HL-60 (cell line): ENCODE data around the gene PTPRG.

Experiments
- DNase-seq, 2 experiments: peaks; one replicate each; pipeline ENCODE4 v3.0.0-alpha.2; 2010 to 2020; ENCODE audit warnings: low read depth in 1 of 2, low spot score in 1 of 2
- H3K27ac ChIP-seq: fragments of 250-450 bp; sonication (Bioruptor Pico); replicated peaks from 2 replicates; pipeline ENCODE4 v1.5.1; 2020; ENCODE audit warnings: mild to moderate bottlenecking, moderate library complexity
- H3K27me3 ChIP-seq: fragments of 250-450 bp; sonication (Bioruptor Pico); 2 replicates; pipeline ENCODE4 v1.5.1; 2021; ENCODE audit warnings: mild to moderate bottlenecking, moderate library complexity; ENCODE audit not compliant: insufficient read depth, poor library complexity, severe bottlenecking
- H3K4me3 ChIP-seq: replicated peaks from 2 replicates; pipeline ENCODE4 v1.5.1; 2011; ENCODE audit warnings: mild to moderate bottlenecking, control low read depth, low read length; ENCODE audit not compliant: insufficient read depth
- GABPA ChIP-seq: IDR thresholded peaks from 2 replicates; pipeline ENCODE4 v1.6.1; 2012; ENCODE audit warnings: low read depth
- POLR2AphosphoS5 ChIP-seq: IDR thresholded peaks from 2 replicates; pipeline ENCODE4 v1.6.1; 2012; ENCODE audit warnings: low read depth
- SPI1 ChIP-seq: IDR thresholded peaks from 2 replicates; pipeline ENCODE4 v1.6.1; 2012; ENCODE audit warnings: low read depth, mild to moderate bottlenecking, borderline replicate concordance
- TF ChIP-seq, protein P1 (sequence below): IDR thresholded peaks from one replicate; pipeline ENCODE4 v1.5.1; 2011; ENCODE audit warnings: low read length, control low read depth, inconsistent platforms; ENCODE audit not compliant: insufficient read depth
- TF ChIP-seq, protein P2 (sequence below): IDR thresholded peaks from 2 replicates; pipeline ENCODE4 v1.6.1; 2012; ENCODE audit warnings: low read depth; ENCODE audit not compliant: insufficient replicate concordance

The PTPRG gene

GRCh38 chr3:62131620-62132019 lies 570.2 kb downstream of the PTPRG start:
- no peak for DNase-seq
- TF ChIP-seq SPI1 (no peak), GABPA (no peak), POLR2AphosphoS5 (no peak)
- TF ChIP-seq, protein P1, sequence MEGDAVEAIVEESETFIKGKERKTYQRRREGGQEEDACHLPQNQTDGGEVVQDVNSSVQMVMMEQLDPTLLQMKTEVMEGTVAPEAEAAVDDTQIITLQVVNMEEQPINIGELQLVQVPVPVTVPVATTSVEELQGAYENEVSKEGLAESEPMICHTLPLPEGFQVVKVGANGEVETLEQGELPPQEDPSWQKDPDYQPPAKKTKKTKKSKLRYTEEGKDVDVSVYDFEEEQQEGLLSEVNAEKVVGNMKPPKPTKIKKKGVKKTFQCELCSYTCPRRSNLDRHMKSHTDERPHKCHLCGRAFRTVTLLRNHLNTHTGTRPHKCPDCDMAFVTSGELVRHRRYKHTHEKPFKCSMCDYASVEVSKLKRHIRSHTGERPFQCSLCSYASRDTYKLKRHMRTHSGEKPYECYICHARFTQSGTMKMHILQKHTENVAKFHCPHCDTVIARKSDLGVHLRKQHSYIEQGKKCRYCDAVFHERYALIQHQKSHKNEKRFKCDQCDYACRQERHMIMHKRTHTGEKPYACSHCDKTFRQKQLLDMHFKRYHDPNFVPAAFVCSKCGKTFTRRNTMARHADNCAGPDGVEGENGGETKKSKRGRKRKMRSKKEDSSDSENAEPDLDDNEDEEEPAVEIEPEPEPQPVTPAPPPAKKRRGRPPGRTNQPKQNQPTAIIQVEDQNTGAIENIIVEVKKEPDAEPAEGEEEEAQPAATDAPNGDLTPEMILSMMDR, result no peak
- TF ChIP-seq, protein P2, sequence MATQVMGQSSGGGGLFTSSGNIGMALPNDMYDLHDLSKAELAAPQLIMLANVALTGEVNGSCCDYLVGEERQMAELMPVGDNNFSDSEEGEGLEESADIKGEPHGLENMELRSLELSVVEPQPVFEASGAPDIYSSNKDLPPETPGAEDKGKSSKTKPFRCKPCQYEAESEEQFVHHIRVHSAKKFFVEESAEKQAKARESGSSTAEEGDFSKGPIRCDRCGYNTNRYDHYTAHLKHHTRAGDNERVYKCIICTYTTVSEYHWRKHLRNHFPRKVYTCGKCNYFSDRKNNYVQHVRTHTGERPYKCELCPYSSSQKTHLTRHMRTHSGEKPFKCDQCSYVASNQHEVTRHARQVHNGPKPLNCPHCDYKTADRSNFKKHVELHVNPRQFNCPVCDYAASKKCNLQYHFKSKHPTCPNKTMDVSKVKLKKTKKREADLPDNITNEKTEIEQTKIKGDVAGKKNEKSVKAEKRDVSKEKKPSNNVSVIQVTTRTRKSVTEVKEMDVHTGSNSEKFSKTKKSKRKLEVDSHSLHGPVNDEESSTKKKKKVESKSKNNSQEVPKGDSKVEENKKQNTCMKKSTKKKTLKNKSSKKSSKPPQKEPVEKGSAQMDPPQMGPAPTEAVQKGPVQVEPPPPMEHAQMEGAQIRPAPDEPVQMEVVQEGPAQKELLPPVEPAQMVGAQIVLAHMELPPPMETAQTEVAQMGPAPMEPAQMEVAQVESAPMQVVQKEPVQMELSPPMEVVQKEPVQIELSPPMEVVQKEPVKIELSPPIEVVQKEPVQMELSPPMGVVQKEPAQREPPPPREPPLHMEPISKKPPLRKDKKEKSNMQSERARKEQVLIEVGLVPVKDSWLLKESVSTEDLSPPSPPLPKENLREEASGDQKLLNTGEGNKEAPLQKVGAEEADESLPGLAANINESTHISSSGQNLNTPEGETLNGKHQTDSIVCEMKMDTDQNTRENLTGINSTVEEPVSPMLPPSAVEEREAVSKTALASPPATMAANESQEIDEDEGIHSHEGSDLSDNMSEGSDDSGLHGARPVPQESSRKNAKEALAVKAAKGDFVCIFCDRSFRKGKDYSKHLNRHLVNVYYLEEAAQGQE, result no peak

GRCh38 chr3:62132027-62132602 lies 570.7 kb downstream of the PTPRG start:
- TF ChIP-seq, protein P1, result no peak
- no peak for TF ChIP-seq POLR2AphosphoS5
- TF ChIP-seq, protein P2, result no peak
- H3K4me3 ChIP-seq, result no peak overlapping the region
- H3K27me3 ChIP-seq, result no peaks in the 10 kb centered on the region
- no peak for DNase-seq
- no peak overlapping the region for H3K27ac ChIP-seq

More at GRCh38 chr3:62131620-62132019, 570.2 kb downstream of the PTPRG start:
- Histone ChIP-seq H3K4me3 (no peak overlapping the region), H3K27me3 (no peaks in the 10 kb centered on the region), H3K27ac (no peak overlapping the region)

- no peak for DNase-seq
- Histone ChIP-seq H3K4me3 (no peak overlapping the region), H3K27me3 (no peaks in the 10 kb centered on the region), H3K27ac (no peak overlapping the region)
- TF ChIP-seq SPI1, result no peak
- TF ChIP-seq GABPA, result no peak
- TF ChIP-seq, protein P2, result no peak
- TF ChIP-seq POLR2AphosphoS5, result no peak
- TF ChIP-seq, protein P1, result no peak
These were observed 571.6 kb downstream of the PTPRG start for GRCh38 chr3:62133015-62133414.
